Body of pancreas (tissue), 4 donors: ENCODE data around the gene HSPH1.

Experiments
- CTCF ChIP-seq, 7 experiments: fragments of 450-650 bp in 4 of 7; fragments of 200-600 bp in 3 of 7; sonication (generic) in 3 of 7; IDR thresholded peaks; one replicate each; pipeline ENCODE4 v1.5.1; 2016 to 2019; ENCODE audit warnings: antibody characterized with exemption in 7 of 7
- POLR2A ChIP-seq, 3 donors: fragments of 450-650 bp; IDR thresholded peaks; one replicate each; pipeline ENCODE4 v1.6.1; 2016; ENCODE audit warnings: antibody characterized with exemption in 3 of 3, mild to moderate bottlenecking in 2 of 3

GRCh38 chr13:31089649-31090048, 72.1 kb downstream of the HSPH1 start:
- TF ChIP-seq CTCF (IDR thresholded peaks at IDR 0.05): no peak
- TF ChIP-seq POLR2A (IDR thresholded peaks at IDR 0.05): no peak
